CD4-positive, alpha-beta T cell treated with Interleukin-2 at 100 ng/mL for 4 hours (primary cell): ENCODE results near the gene SCEL.

Source experiments
- DNase-seq: peaks from one replicate; pipeline ENCODE4 v3.0.0-alpha.2; 2020; ENCODE audit warnings: low spot score

Gene SCEL

GRCh38 chr13:77521595-77522367, 13.7 kb upstream of the SCEL start:
- no peak for DNase-seq

GRCh38 chr13:77522444-77522843, 13.1 kb upstream of the SCEL start:
- no peak for DNase-seq

GRCh38 chr13:77523386-77523785, 12.1 kb upstream of the SCEL start:
- no peak for DNase-seq

GRCh38 chr13:77523834-77524728, 11.4 kb upstream of the SCEL start:
- no peak for DNase-seq

GRCh38 chr13:77528414-77528813, 7.1 kb upstream of the SCEL start:
- no peak for DNase-seq

- DNase-seq, result no peak
Measured at GRCh38 chr13:77528834-77529500, 6.5 kb upstream of the SCEL start.

- no peak for DNase-seq
Measured at GRCh38 chr13:77529501-77529840, 6.0 kb upstream of the SCEL start.

- no peak for DNase-seq
Measured at GRCh38 chr13:77530875-77531274, 4.6 kb upstream of the SCEL start.

GRCh38 chr13:77532983-77533382, 2.5 kb upstream of the SCEL start:
- no peak for DNase-seq

- DNase-seq, result no peak
Measured at GRCh38 chr13:77533875-77534788, 1.4 kb upstream of the SCEL start.

- no peak for DNase-seq
Measured at GRCh38 chr13:77536358-77536757, 852 bp downstream of the SCEL start.

- DNase-seq, result no peak
Measured at GRCh38 chr13:77537289-77537919, 1.9 kb downstream of the SCEL start.

- DNase-seq, result no peak
Measured at GRCh38 chr13:77543711-77544110, 8.2 kb downstream of the SCEL start.

- DNase-seq, result no peak
Measured at GRCh38 chr13:77544355-77544754, 8.8 kb downstream of the SCEL start.

- no peak for DNase-seq
Measured at GRCh38 chr13:77544758-77545338, 9.3 kb downstream of the SCEL start.

- DNase-seq, result no peak
Measured at GRCh38 chr13:77545626-77546412, 10.3 kb downstream of the SCEL start.

- no peak for DNase-seq
Measured at GRCh38 chr13:77548095-77548494, 12.6 kb downstream of the SCEL start.

- no peak for DNase-seq
Measured at GRCh38 chr13:77548594-77548993, 13.1 kb downstream of the SCEL start.

GRCh38 chr13:77554069-77554468, 18.6 kb downstream of the SCEL start:
- no peak for DNase-seq

- DNase-seq, result no peak
Measured at GRCh38 chr13:77555246-77555645, 19.7 kb downstream of the SCEL start.
